ENCODE results near the gene LAMC1.
A peak's percentile ranks its signal among the peaks of the same experiment; 100 is the strongest.
"Not testable (repeated sequence)": the region's sequence is repeated elsewhere in the genome, so short reads cannot be mapped to it uniquely, and the experiment has no call there.

The LAMC1 gene

GRCh38 chr1:183043872-183044854, 20.9 kb downstream of the LAMC1 start:
- DNase-seq (ENCODE audit: low read depth, low spot score): peak; percentile 68

DNA sequence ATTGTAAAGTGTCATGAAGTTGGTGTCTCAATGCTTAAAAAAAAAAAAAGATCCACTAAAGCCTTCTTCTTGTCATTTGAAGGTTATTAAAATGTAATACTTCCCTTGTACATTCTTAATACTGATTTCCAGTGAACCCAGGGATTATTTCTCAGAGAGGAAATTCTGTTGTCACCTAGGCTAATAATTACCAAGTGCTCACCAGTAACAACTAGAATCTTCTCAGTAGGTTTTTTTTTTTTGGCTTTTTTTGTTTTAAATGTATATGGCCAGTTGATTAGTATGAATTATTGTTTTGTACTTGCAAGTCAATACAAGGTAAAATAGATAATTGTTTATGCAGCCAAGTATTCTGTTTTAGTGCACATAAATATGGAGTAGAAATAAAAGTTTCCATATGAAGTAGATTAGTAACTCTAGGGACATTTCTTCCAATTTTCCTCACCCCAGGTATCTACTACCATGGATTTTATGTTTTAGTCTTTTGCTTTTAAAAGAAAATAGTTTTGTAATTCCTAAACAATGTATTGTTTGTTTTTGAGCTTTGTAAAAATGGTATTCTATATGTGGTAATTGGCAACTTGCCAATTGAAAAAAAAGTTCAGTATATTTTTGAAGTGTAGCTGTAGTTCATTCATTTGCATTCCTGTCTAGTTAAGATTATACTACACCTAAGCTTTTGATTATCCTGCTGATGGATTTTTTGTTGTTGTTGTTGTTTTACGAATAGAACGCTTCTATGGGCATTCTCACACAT, 21.9 kb downstream of the LAMC1 start:
- DNase-seq (ENCODE audit: low read depth, low spot score): no peak

DNA sequence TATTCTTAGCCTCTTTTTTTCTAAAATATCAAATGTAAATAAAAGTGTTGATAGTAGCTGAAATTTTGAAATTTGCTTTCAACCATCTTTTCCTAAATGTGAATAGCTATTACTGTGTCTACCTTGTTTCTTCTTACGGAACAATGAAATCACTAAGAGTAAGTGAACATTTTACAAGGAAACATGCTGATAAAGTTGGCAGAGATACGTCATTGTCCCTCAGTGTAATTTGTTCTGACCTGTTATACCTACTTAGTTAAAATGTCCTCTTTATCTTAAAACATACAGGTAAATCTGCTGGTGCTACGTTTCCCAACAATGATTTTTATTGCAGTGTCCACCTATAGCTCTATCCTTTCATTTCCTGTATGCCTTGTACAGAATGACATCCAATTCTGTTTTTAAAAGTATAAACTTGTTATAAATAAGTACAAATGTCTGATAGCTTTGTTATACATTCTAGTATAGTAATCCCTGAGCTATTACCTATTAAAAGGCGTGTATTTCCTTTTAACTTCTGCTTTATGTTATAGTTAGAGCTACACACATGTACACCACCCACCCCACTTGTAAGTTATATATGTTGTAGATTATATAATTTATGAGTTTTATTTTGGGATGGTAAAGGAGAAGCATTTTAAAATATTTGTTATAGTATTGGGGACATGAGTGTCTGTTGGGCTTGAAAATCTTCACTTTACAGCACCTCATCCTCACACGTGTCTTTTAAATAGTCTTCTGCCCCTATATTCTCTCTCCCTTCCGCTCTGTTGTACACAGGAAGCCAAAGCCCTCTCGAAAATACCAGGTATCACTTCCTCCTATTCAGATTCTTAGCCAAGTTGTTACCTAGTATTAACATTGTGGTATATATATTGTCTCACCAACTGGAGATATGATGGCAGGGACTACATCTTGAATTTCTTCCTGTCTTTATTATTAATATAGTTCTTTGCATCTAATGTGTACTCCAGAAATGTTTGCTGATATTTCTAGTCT, 25.2 kb downstream of the LAMC1 start:
- DNase-seq (ENCODE audit: low read depth, low spot score): no peak

GRCh38 chr1:183051546-183051945, 28.3 kb downstream of the LAMC1 start:
- no peak for DNase-seq (ENCODE audit: low read depth, low spot score)

DNA sequence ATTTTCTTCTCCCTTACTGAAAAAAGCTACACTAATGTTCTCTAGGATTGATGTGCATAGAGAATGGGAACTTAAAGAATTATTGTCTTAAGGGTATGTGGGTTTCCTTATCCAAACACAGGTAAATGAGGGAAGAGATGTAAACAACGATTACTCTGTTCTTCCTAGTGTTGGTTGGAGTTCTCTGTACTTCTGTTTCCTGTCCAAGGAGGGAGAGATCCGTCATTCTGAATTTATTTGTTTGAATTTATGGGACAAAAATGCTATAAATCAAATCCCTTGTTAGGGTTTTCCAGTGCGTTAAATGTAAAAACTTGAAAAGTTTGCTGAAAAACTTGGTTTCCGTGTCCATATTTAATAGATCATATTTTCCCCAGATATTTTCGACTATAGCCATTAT, 29.6 kb downstream of the LAMC1 start:
- DNase-seq (ENCODE audit: low read depth, low spot score): no peak

DNA sequence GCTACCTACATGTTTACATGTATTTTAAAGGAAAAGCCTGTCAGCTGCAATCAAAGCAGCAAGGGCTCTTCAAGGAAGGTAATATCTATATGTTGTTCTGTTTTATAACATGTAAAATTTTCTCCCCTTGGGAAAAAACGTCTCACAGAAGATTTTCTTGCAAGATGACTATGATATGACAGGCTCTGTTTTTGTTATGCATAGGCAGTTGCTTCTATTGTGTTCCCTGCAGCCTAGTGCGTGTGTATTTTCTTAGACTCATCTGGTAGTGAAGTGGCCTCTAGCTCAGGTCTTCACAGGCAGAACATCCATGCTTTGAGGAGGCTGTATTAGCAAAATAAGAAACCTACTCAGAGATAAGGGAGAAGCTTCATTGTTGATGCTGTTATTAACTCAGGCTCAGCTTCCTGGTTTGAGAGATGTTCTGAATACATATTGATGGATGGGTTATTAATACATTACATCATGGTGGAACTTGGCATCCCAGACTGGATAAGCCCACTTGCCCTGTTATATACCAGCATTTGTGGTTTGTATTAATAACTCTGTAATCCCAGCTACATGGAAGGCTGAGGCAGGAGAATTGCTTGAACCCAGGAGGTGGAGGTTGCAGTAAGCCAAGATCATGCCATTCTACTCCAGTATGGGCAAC, 35.8 kb downstream of the LAMC1 start:
- no peak for DNase-seq (ENCODE audit: low read depth, low spot score)

DNA sequence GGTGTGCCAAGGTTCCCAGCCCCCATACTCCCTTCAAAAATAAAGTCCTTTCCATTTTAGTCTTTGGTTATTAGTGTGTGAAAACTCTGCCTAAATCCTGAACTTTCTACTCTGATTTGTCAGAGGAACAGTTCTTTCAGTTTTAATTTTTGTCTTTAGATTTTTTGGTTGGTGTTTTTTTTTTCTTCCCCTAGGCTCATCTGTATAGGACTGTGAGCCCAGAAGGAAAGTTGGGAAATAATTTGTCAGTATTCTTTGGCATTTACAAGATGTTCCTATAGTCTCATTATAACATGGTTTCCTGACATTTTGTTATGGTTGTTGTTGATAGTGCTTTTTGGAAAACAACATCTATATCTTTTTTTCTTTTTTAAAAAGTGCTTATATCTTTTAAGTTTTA, 38.0 kb downstream of the LAMC1 start:
- no peak for DNase-seq (ENCODE audit: low read depth, low spot score)

DNA sequence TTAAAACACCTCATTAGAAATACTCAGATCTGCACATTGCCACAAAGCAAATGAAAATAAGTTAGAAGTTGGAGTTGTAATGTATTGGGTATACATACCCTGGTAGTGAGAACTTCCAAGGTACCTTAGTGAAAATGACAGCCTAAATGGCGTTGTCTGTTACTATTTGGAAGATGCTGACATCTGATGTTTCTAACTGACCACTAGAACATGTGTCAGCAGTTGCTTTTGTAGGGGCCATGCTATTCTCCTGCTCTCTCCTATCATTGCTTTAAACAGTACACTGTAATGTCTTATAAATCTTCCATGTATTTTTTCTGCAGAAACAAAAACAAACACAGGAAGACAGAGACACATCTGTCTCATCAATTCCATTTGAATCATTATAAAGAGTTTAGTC, 40.1 kb downstream of the LAMC1 start:
- DNase-seq (ENCODE audit: low read depth, low spot score): no peak

GRCh38 chr1:183065168-183065706, 42.0 kb downstream of the LAMC1 start:
- no peak for DNase-seq (ENCODE audit: low read depth, low spot score)

- not testable (repeated sequence) for DNase-seq (ENCODE audit: low read depth, low spot score)
These were observed 43.2 kb downstream of the LAMC1 start for GRCh38 chr1:183066432-183066831.

DNA sequence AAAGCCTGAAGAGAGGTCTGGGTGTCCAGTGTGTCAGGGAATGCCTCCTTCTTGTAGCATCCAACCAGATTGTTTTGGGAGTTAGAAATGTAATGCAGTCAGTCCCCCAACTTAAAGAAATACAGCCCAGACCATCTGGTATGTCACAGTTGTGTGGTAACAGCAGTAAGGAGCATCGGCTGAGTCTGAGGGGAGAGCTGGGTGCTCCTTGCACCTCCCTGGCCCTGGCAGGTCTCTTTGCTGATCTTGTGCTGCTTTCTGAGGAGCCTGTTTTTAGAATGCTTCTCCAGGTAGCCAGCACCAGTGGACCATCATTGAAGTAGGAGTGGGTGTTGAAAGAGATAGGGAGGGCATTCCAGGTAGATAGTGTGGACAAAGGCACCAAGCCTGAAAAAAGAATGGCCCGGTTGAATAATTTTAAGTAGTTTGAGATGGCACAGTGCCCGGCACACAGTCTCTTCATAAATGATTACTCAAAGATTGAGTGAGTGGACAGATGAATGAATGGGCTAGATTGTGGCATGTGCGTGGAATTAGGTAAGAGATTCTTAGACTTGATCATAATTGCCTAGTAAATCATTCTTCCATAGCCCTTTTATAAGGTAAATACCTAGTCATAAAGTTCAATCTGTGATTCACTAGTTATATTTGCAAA, 46.5 kb downstream of the LAMC1 start:
- no peak for DNase-seq (ENCODE audit: low read depth, low spot score)

DNA sequence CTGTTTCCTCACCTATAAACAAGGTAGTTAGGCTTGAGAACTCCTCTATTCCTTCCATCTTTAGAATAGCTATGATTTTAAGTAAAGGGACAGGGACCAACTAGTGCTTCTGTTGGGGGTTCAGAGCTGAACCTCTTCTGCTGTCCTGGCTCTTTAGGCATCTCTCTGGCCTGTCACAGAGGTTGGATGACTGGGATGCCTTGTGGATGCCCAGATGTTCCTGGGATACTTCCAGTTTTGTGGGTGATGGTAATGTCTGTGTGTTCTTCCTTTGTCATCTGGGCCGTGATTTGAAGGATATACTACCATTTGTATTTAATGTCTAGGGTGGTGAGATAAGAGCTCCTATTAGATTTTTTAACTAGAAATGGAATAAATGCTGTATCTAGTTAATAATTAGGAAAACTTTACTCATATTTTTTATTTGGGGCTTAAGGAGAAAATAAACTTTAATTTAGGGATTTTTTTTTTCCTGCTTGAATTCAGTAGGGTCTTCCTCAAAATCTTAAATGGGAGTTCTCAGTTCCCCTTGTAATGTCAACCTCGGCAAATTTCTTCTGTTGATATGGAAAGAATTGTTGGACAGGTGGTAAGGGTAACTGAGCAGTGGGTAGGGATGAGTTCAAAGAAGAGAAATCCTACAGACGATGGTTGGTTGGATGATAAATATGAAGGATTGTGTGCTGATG, 47.2 kb downstream of the LAMC1 start:
- DNase-seq (ENCODE audit: low read depth, low spot score): no peak

DNA sequence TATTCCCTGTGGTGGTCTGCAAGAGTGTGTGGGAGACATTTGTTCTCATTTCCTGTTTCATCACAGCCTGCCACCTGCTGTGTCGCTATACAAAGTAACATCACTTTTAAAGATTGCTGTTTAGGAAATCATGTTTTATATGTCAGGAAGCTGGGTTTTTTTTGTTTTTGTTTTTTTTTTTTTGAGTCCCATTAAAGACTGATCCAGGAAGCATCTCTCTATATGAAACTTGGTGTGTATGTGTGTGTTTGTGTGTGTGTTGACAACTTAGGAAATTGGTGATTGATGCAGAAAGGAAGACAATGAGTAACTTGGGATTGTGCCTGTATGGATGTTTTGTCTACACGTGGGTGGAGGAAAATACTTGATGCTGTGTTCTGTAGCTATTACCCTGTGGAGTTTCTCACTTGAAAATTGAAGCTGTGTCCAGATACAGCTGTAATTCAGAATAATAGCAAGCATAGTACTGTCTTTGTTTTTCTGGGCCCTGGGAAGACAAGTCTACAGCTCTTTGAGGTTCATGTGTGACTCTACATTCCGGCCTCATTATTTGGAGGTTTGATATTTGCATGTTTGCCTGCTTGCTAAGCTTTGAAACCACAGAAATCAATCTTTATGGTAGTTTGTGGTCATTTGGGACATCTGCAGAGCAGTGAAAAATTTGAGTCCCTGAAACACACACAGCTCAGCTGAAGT, 47.9 kb downstream of the LAMC1 start:
- DNase-seq (ENCODE audit: low read depth, low spot score): no peak

DNA sequence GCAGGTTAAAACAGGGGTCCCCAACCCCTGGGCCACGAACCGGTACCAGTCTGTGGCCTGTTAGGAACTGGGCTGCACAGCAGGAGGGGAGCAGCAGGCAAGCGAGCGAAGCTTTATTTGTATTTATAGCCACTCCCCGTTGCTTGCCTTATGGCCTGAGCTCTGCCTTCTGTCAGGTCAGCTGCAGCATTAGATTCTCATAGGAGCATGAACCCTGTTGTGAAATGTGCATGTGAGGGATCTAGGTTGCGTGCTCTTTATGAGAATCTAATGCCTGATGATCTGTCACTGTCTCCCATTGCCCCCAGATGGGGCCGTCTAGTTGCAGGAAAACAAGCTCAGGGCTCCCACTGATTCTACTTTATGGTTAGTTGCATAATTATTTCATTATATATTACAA, 49.4 kb downstream of the LAMC1 start:
- DNase-seq (ENCODE audit: low read depth, low spot score): not testable (repeated sequence)

DNA sequence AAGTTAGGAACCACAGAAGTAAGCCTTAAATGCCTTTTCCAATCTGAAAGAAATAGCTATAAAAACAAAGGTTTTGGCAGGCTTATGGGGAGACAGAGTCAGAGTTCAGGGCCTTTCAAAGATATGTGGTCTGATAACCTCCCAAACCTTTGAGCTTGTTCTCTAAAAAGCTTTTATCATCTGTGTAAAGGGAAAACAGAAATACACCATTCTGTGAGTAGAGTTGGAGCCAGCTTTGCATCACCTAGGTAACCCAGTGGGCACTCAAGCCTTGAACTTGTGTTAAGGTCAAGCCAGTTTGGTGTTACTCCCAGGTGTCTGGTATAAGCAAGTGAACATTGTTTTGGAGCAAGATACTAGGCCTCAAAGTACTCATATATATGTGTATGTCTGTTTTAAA, 50.1 kb downstream of the LAMC1 start:
- no peak for DNase-seq (ENCODE audit: low read depth, low spot score)

- DNase-seq (ENCODE audit: low read depth, low spot score): no peak
These were observed 51.0 kb downstream of the LAMC1 start for GRCh38 chr1:183074215-183074614.

GRCh38 chr1:183075861-183076260, 52.6 kb downstream of the LAMC1 start:
- no peak for DNase-seq (ENCODE audit: low read depth, low spot score)

- no peak for DNase-seq (ENCODE audit: low read depth, low spot score)
These were observed 53.9 kb downstream of the LAMC1 start for GRCh38 chr1:183077097-183077496.

Data from brain pericyte (primary cell).